HL-60 (cell line): Measurements from ENCODE around the gene DYNC2LI1.

Experiments
- GABPA ChIP-seq: IDR thresholded peaks from 2 replicates; pipeline ENCODE4 v1.6.1; 2012; ENCODE audit warnings: low read depth
- POLR2AphosphoS5 ChIP-seq: IDR thresholded peaks from 2 replicates; pipeline ENCODE4 v1.6.1; 2012; ENCODE audit warnings: low read depth
- REST ChIP-seq: IDR thresholded peaks from 2 replicates; pipeline ENCODE4 v1.6.1; 2012; ENCODE audit warnings: low read depth; ENCODE audit not compliant: insufficient replicate concordance
- SPI1 ChIP-seq: IDR thresholded peaks from 2 replicates; pipeline ENCODE4 v1.6.1; 2012; ENCODE audit warnings: low read depth, mild to moderate bottlenecking, borderline replicate concordance
- TF ChIP-seq, protein P1 (sequence below): IDR thresholded peaks from one replicate; pipeline ENCODE4 v1.5.1; 2011; ENCODE audit warnings: low read length, control low read depth, inconsistent platforms; ENCODE audit not compliant: insufficient read depth

DNA sequence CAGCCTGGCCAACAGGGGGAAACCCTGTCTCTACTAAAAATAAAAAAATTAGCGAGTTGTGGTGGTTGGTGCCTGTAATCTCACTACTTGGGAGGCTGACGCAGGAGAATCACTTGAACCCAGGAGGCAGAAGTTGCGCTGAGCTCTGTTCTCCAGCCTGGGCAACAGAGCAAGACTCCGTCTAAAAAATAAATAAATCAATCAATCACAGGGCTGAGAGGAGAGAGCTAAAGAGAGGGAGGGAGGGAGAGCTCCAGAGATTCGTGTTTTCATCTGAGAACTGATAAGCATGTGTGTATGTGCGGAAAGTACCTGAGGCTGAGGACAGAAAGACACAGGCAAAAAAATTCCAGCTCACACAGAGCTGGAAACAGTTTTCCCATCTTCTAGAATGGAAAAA lies 37.2 kb upstream of the DYNC2LI1 start:
- TF ChIP-seq POLR2AphosphoS5 (no peak), GABPA (no peak), REST (no peak), SPI1 (no peak)
- TF ChIP-seq, protein P1, sequence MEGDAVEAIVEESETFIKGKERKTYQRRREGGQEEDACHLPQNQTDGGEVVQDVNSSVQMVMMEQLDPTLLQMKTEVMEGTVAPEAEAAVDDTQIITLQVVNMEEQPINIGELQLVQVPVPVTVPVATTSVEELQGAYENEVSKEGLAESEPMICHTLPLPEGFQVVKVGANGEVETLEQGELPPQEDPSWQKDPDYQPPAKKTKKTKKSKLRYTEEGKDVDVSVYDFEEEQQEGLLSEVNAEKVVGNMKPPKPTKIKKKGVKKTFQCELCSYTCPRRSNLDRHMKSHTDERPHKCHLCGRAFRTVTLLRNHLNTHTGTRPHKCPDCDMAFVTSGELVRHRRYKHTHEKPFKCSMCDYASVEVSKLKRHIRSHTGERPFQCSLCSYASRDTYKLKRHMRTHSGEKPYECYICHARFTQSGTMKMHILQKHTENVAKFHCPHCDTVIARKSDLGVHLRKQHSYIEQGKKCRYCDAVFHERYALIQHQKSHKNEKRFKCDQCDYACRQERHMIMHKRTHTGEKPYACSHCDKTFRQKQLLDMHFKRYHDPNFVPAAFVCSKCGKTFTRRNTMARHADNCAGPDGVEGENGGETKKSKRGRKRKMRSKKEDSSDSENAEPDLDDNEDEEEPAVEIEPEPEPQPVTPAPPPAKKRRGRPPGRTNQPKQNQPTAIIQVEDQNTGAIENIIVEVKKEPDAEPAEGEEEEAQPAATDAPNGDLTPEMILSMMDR, result no peak
